ENCODE data around the gene CRTAC1.

The CRTAC1 gene

GRCh38 chr10:97823734-97824133 lies 206.7 kb downstream of the CRTAC1 start:
- DNase-seq (ENCODE audit: low spot score): no peak
- TF ChIP-seq, protein P1, sequence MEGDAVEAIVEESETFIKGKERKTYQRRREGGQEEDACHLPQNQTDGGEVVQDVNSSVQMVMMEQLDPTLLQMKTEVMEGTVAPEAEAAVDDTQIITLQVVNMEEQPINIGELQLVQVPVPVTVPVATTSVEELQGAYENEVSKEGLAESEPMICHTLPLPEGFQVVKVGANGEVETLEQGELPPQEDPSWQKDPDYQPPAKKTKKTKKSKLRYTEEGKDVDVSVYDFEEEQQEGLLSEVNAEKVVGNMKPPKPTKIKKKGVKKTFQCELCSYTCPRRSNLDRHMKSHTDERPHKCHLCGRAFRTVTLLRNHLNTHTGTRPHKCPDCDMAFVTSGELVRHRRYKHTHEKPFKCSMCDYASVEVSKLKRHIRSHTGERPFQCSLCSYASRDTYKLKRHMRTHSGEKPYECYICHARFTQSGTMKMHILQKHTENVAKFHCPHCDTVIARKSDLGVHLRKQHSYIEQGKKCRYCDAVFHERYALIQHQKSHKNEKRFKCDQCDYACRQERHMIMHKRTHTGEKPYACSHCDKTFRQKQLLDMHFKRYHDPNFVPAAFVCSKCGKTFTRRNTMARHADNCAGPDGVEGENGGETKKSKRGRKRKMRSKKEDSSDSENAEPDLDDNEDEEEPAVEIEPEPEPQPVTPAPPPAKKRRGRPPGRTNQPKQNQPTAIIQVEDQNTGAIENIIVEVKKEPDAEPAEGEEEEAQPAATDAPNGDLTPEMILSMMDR (IDR thresholded peaks at IDR 0.05; ENCODE audit: extremely low read depth, insufficient read depth, missing control alignments): no peak
- in situ Hi-C loops (cut with MboI; ENCODE audit: low pct_unique_long_range_greater_than_20kb, low sequenced_read_pairs, unreplicated experiment): no loop called here

DNA sequence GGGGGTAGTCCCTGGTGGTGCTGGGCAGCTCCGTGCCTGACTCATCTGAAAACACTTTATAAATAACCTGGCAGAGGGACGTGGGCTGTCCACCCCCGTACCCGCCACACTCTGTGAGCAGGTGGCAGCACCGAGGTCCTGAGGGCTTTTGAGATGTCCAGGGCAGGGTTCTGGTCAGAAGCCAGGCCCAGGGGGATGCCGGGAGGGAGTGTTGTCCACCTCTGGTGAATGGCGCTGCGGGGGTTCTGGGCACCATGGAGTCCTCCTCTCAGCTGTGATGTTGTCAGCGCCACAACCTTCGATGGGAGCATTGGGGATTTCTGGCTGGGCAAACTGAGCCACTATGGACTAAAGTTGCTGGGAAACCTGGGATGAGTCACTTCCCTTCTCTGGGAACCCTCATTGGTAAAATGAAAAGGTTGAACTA lies 208.1 kb downstream of the CRTAC1 start:
- TF ChIP-seq, protein P1 (IDR thresholded peaks at IDR 0.05; ENCODE audit: extremely low read depth, insufficient read depth, missing control alignments): no peak
- in situ Hi-C loops (cut with MboI; ENCODE audit: low pct_unique_long_range_greater_than_20kb, low sequenced_read_pairs, unreplicated experiment): no loop called here
- no peak for DNase-seq (ENCODE audit: low spot score)

DNA sequence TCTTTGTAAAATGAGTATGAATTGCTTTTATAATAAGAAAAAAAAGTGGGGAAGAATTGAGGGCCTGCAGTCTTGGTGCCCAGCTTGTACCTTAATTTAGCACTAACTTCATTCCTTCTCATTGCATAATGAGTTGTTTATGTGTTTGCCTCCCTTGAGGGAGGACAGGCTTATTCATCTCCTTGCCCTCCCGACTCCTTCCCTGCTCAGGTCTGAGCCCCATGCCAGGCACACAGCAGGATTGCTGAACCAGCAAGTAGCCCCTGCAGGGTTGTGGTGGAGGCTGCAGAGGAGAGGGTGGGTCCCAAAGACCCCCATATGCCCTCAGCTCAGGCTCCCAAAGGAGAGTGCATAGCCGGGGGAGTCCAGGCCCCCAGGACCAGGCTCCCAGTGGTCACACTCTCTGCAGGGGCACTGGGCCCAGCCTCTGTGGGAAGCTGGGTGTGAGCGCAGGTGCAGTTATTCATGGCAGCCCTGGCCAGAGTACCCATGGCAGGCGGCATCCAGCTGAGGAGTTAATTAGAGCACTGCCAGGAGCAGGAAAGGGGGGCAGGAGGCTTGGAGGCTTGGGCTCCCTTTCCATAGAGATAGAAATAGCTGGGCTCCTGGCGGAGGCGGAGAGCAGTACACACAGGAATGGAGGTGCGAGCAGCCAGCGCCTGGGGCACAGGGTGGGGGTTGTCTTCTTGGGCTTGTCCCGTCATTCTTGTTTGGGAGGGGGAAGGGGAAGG lies 208.9 kb downstream of the CRTAC1 start:
- in situ Hi-C loops (cut with MboI; ENCODE audit: low pct_unique_long_range_greater_than_20kb, low sequenced_read_pairs, unreplicated experiment): no loop called here
- DNase-seq (ENCODE audit: low spot score): no peak
- TF ChIP-seq, protein P1 (IDR thresholded peaks at IDR 0.05; ENCODE audit: extremely low read depth, insufficient read depth, missing control alignments): no peak

GRCh38 chr10:97820096-97820704 lies 210.2 kb downstream of the CRTAC1 start:
- TF ChIP-seq, protein P1 (IDR thresholded peaks at IDR 0.05; ENCODE audit: extremely low read depth, insufficient read depth, missing control alignments): no peak
- no peak for DNase-seq (ENCODE audit: low spot score)
- in situ Hi-C loops (cut with MboI; ENCODE audit: low pct_unique_long_range_greater_than_20kb, low sequenced_read_pairs, unreplicated experiment): no loop called here

DNA sequence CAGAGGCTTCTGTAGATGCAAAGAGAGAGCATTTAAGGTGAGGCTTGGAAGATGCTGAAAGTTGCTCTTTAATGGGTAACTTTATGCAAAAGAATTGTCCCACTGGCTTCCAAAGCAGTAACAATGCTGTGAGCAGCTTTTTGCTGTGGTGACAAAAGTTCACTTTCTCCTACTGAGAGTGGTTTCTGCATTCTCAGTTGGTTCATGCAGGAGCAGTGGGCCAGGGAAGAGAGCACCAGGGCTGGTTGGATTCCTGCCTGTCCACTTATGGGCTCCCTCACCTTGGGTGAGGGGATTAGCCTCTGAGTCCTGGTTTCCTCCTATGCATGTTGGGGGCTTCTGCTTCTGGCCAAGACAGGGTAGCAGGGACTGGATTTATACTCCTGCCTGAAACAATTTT lies 211.8 kb downstream of the CRTAC1 start:
- DNase-seq (ENCODE audit: low spot score): no peak
- TF ChIP-seq, protein P1 (IDR thresholded peaks at IDR 0.05; ENCODE audit: extremely low read depth, insufficient read depth, missing control alignments): no peak
- in situ Hi-C loops (cut with MboI; ENCODE audit: low pct_unique_long_range_greater_than_20kb, low sequenced_read_pairs, unreplicated experiment): no loop called here

- no peak for DNase-seq (ENCODE audit: low spot score)
- TF ChIP-seq, protein P1 (IDR thresholded peaks at IDR 0.05; ENCODE audit: extremely low read depth, insufficient read depth, missing control alignments): no peak
- in situ Hi-C loops (cut with MboI; ENCODE audit: low pct_unique_long_range_greater_than_20kb, low sequenced_read_pairs, unreplicated experiment): no loop called here
Observed at GRCh38 chr10:97816609-97817008, 213.8 kb downstream of the CRTAC1 start.
